ENCODE results near the gene P4HA1.

Gene P4HA1

DNA sequence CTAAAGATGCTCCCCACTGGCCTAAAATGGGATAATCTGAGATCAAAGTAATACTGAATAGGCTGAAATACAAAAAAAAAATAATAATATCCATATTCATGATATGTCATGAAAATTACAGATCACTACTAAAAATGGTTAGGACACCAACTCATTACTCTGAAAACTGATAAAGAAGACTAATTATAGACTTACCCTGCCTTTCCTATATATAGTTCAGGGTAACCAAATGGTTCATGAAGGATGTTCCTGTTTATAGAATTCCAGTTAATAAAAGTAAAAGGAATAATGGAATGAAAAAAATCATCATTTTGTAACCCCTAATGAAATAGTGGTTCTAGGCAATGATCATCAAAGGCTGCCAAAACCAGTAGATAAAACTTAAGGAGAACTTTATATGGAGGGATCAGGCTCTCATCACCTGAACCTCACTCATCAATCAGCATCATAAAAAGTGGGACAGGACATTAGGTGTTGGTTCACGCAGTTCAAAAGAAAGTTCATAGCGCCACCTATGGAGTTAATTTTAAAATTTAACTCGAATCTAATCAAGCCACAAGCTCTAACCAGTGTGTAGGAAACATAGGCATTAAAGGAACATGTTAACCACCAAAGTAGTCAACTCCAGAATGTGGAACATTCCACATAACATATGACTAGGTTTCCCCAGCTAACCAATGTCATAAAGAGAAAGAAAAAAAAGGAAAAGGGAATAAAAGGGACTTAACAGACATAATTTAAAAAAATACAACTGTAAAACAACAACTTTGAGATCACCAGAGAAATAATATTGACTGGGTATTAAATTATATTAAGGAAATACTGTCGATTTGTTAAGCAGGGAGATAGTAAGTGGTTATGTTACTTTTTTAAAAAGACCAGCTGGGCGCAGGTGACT is 35.7 kb downstream of the P4HA1 start (continued):
- TF ChIP-seq POU6F1 (CRISPR knock-in tag; IDR thresholded peaks at IDR 0.05; ENCODE audit: borderline replicate concordance, low read depth) = no peak
- no peak for TF ChIP-seq TCF4 (CRISPR knock-in tag; IDR thresholded peaks at IDR 0.05; ENCODE audit: borderline replicate concordance)
- no peak for TF ChIP-seq PPARA (CRISPR knock-in tag; IDR thresholded peaks at IDR 0.05; ENCODE audit: borderline replicate concordance)
- TF ChIP-seq ZNF70 (CRISPR knock-in tag; IDR thresholded peaks at IDR 0.05) = no peak
- TF ChIP-seq, protein P1, sequence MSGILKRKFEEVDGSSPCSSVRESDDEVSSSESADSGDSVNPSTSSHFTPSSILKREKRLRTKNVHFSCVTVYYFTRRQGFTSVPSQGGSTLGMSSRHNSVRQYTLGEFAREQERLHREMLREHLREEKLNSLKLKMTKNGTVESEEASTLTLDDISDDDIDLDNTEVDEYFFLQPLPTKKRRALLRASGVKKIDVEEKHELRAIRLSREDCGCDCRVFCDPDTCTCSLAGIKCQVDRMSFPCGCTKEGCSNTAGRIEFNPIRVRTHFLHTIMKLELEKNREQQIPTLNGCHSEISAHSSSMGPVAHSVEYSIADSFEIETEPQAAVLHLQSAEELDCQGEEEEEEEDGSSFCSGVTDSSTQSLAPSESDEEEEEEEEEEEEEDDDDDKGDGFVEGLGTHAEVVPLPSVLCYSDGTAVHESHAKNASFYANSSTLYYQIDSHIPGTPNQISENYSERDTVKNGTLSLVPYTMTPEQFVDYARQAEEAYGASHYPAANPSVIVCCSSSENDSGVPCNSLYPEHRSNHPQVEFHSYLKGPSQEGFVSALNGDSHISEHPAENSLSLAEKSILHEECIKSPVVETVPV (CRISPR knock-in tag; IDR thresholded peaks at IDR 0.05) = no peak

GRCh38 chr10:73060173-73060572 is 36.5 kb downstream of the P4HA1 start:
- ATAC-seq = no peak
- TF ChIP-seq, protein P2, sequence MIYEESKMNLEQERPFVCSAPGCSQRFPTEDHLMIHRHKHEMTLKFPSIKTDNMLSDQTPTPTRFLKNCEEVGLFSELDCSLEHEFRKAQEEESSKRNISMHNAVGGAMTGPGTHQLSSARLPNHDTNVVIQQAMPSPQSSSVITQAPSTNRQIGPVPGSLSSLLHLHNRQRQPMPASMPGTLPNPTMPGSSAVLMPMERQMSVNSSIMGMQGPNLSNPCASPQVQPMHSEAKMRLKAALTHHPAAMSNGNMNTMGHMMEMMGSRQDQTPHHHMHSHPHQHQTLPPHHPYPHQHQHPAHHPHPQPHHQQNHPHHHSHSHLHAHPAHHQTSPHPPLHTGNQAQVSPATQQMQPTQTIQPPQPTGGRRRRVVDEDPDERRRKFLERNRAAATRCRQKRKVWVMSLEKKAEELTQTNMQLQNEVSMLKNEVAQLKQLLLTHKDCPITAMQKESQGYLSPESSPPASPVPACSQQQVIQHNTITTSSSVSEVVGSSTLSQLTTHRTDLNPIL (CRISPR knock-in tag; IDR thresholded peaks at IDR 0.05; ENCODE audit: low read depth) = no peak
- TF ChIP-seq ESRRG (CRISPR knock-in tag; IDR thresholded peaks at IDR 0.05) (no peak), ISL1 (CRISPR knock-in tag; IDR thresholded peaks at IDR 0.05) (no peak), POU6F1 (CRISPR knock-in tag; IDR thresholded peaks at IDR 0.05; ENCODE audit: borderline replicate concordance, low read depth) (no peak), RARB (CRISPR knock-in tag; IDR thresholded peaks at IDR 0.05) (no peak), PATZ1 (CRISPR knock-in tag; IDR thresholded peaks at IDR 0.05; ENCODE audit: borderline replicate concordance) (no peak), ZFP3 (CRISPR knock-in tag; IDR thresholded peaks at IDR 0.05) (no peak), TSHZ2 (CRISPR knock-in tag; IDR thresholded peaks at IDR 0.05) (no peak), TOX (CRISPR knock-in tag; IDR thresholded peaks at IDR 0.05; ENCODE audit: borderline replicate concordance) (no peak), ZNF8 (CRISPR knock-in tag; IDR thresholded peaks at IDR 0.05) (no peak), ARNTL (CRISPR knock-in tag; IDR thresholded peaks at IDR 0.05; ENCODE audit: borderline replicate concordance, low read depth) (no peak), CSDC2 (CRISPR knock-in tag; IDR thresholded peaks at IDR 0.05) (no peak), TCF4 (CRISPR knock-in tag; IDR thresholded peaks at IDR 0.05; ENCODE audit: borderline replicate concordance) (no peak), ZC3H10 (CRISPR knock-in tag; IDR thresholded peaks at IDR 0.05) (no peak), GLIS3 (CRISPR knock-in tag; IDR thresholded peaks at IDR 0.05) (no peak), ZNF70 (CRISPR knock-in tag; IDR thresholded peaks at IDR 0.05) (no peak)
- TF ChIP-seq, protein P1 (CRISPR knock-in tag; IDR thresholded peaks at IDR 0.05) = no peak

All from SK-N-SH treated with all-trans-retinoic acid at 6 μM for 48 hours (cell line).